A673 (cell line): Measurements from ENCODE around the gene KBTBD13. TPM values are rescaled to one million over a fixed set of nuclear protein-coding genes. Genes with fewer than 3 reads are reported as not detected.

Source experiments
- BruUV-seq: library from RNA; stranded (reverse); fragments of 400-500 nt; replicated peaks from 2 replicates; lab custom pipeline; 2021; lab: Mats Ljungman, UMichigan
- CTCF ChIA-PET: fragments of 300-600 bp; sonication (Branson Sonifier 250); formaldehyde crosslinking; loops from one replicate; lab custom pipeline; 2022; ENCODE audit warnings: antibody characterized with exemption; lab: Charles Lee
- POLR2A ChIA-PET: fragments of 300-600 bp; sonication (Branson Sonifier 250); formaldehyde crosslinking; loops from one replicate; lab custom pipeline; 2022; ENCODE audit warnings: antibody characterized with exemption; ENCODE audit not compliant: low non-redundant PET; lab: Charles Lee
- DNase-seq: peaks from one replicate; pipeline ENCODE4 v3.0.0-alpha.2; 2015; ENCODE audit warnings: low spot score
- H3K27ac ChIP-seq: fragments of 200-600 bp; sonication (generic); 2 replicates; pipeline ENCODE4 v1.5.1; 2016; ENCODE audit warnings: mixed run types, low read depth, mild to moderate bottlenecking, mixed read lengths, antibody characterized with exemption, low read length; ENCODE audit not compliant: poor library complexity, severe bottlenecking
- H3K27me3 ChIP-seq: fragments of 200-600 bp; sonication (generic); replicated peaks from 2 replicates; pipeline ENCODE4 v1.6.1; 2017; ENCODE audit warnings: mixed run types, low read depth, mild to moderate bottlenecking, mixed read lengths, antibody characterized with exemption, low read length; ENCODE audit not compliant: insufficient read depth, poor library complexity
- H3K36me3 ChIP-seq: fragments of 200-600 bp; sonication (generic); 2 replicates; pipeline ENCODE4 v1.6.1; 2016; ENCODE audit warnings: mixed run types, mild to moderate bottlenecking, mixed read lengths, antibody characterized with exemption, low read length; ENCODE audit not compliant: insufficient read depth, poor library complexity, severe bottlenecking
- H3K4me1 ChIP-seq: fragments of 200-600 bp; sonication (generic); 2 replicates; pipeline ENCODE4 v1.6.1; 2017; ENCODE audit warnings: mixed run types, mild to moderate bottlenecking, mixed read lengths, antibody characterized with exemption, low read length; ENCODE audit not compliant: insufficient read depth, poor library complexity, severe bottlenecking
- H3K4me3 ChIP-seq: fragments of 200-600 bp; sonication (generic); 2 replicates; pipeline ENCODE4 v1.5.1; 2016; ENCODE audit warnings: low read depth, mixed run types, mild to moderate bottlenecking, mixed read lengths, low read length; ENCODE audit not compliant: poor library complexity, severe bottlenecking
- H3K9me3 ChIP-seq: fragments of 200-600 bp; sonication (generic); 2 replicates; pipeline ENCODE4 v1.6.1; 2016; ENCODE audit warnings: mixed run types, low read depth, mild to moderate bottlenecking, mixed read lengths, antibody characterized with exemption, low read length; ENCODE audit not compliant: poor library complexity, severe bottlenecking
- EZH2 ChIP-seq: fragments of 200-600 bp; sonication (generic); IDR thresholded peaks from 2 replicates; pipeline ENCODE4 v1.6.1; 2017; ENCODE audit warnings: borderline replicate concordance, low read depth, mild to moderate bottlenecking, mixed read lengths, antibody characterized with exemption, low read length; ENCODE audit not compliant: poor library complexity, severe bottlenecking
- intact Hi-C: fragments of 100-400 bp; cut with micrococcal nuclease; formaldehyde crosslinking; loops from one replicate; pipeline ENCODE4 v1.10.0; 2022; ENCODE audit not compliant: unreplicated experiment
- total RNA-seq: library from RNA; stranded (reverse); gene quantifications from 2 replicates; pipeline ENCODE4 v1.2.3, GENCODE V29; 2021
- TF ChIP-seq, protein P1 (sequence below): fragments of 300-800, 200-600 bp; sonication (generic); conservative IDR thresholded peaks from 2 replicates; pipeline ENCODE4 v1.5.1; 2017; ENCODE audit warnings: low read depth, mild to moderate bottlenecking, antibody characterized with exemption, low read length, moderate library complexity, mixed read lengths

KBTBD13 gene
- total RNA-seq, 1 experiment from 2014 or later = not detected

DNA sequence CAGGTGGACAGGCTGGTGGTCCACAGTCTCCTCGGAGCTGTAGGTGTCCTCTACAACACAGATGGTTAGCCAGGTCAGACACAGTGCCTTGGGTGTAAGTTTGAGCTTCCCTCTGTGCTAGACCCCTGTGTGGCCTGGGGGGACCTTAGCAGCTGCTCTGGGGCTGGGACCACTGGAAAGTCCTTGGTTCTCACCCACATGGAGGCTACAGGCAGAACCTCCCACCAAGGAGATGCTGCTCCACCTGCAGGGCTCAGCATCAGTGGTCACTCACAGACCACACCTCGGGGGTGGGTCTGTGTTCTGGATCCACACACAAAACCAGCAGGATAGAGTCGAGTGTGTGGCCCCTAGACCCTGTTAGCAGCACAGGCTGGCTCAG is 17.2 kb upstream of the KBTBD13 start:
- DNase-seq = no peak
- TF ChIP-seq, protein P1, sequence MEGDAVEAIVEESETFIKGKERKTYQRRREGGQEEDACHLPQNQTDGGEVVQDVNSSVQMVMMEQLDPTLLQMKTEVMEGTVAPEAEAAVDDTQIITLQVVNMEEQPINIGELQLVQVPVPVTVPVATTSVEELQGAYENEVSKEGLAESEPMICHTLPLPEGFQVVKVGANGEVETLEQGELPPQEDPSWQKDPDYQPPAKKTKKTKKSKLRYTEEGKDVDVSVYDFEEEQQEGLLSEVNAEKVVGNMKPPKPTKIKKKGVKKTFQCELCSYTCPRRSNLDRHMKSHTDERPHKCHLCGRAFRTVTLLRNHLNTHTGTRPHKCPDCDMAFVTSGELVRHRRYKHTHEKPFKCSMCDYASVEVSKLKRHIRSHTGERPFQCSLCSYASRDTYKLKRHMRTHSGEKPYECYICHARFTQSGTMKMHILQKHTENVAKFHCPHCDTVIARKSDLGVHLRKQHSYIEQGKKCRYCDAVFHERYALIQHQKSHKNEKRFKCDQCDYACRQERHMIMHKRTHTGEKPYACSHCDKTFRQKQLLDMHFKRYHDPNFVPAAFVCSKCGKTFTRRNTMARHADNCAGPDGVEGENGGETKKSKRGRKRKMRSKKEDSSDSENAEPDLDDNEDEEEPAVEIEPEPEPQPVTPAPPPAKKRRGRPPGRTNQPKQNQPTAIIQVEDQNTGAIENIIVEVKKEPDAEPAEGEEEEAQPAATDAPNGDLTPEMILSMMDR = no peak
- no peak for TF ChIP-seq EZH2
- POLR2A ChIA-PET = interaction anchor here (0.8 kb wide), 1 partner anchor 28 kb away, joined by 3 read pairs; no protein-coding TSS in a partner anchor

DNA sequence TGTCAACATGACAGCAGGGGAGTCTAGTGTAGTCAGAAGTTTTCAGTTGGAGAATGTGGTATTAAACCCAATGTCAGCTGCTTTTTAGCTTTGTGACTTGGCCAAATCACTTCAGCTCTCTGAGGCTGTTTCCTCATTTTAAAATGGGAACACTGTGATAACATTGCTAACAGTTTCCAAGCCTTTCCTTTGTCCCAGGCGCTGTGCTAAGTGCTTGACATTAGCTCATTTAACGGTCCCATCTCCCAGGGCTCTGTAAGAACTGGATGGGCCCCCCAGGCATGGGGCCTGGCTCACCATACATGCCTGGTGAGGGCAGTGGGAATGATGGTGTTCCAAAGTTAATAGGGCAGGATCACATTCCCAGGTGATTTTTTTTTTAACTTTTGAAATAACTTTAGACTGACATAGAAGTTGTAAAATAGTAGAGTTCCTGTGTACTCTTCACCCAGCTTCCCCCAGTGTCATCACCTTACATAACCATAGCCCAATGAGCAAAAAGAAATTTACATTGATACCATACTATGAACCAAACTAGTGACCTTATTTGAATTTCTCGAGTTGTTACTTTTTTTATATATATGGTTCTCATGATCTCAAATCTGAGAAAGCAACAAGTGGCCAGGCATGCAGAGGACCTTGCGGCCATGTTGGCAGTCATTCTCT is 16.5 kb upstream of the KBTBD13 start:
- no peaks in the 10 kb centered on the region for H3K4me1 ChIP-seq
- H3K27ac ChIP-seq = no peak overlapping the region
- TF ChIP-seq, protein P1 = no peak
- no peak for TF ChIP-seq EZH2
- no peak overlapping the region for H3K4me3 ChIP-seq
- ChIA-PET CTCF (no interaction called here), POLR2A (interaction anchor here (0.8 kb wide), 1 partner anchor 29 kb away, joined by 3 read pairs; no protein-coding TSS in a partner anchor)
- no peaks in the 10 kb centered on the region for H3K27me3 ChIP-seq
- H3K9me3 ChIP-seq = no peaks in the 10 kb centered on the region
- no peak for DNase-seq
- BruUV-seq = no TSS peak
- no peaks in the 10 kb centered on the region for H3K36me3 ChIP-seq
- intact Hi-C loops = no loop called here

More for the DNA sequence above, 17.2 kb upstream of the KBTBD13 start:
- no peak overlapping the region for H3K4me3 ChIP-seq
- no peaks in the 10 kb centered on the region for H3K36me3 ChIP-seq
- H3K27me3 ChIP-seq = no peaks in the 10 kb centered on the region
- H3K4me1 ChIP-seq = no peaks in the 10 kb centered on the region
- CTCF ChIA-PET = no interaction called here
- intact Hi-C loops = no loop called here
- no peaks in the 10 kb centered on the region for H3K9me3 ChIP-seq
- H3K27ac ChIP-seq = no peak overlapping the region
- BruUV-seq = no TSS peak

DNA sequence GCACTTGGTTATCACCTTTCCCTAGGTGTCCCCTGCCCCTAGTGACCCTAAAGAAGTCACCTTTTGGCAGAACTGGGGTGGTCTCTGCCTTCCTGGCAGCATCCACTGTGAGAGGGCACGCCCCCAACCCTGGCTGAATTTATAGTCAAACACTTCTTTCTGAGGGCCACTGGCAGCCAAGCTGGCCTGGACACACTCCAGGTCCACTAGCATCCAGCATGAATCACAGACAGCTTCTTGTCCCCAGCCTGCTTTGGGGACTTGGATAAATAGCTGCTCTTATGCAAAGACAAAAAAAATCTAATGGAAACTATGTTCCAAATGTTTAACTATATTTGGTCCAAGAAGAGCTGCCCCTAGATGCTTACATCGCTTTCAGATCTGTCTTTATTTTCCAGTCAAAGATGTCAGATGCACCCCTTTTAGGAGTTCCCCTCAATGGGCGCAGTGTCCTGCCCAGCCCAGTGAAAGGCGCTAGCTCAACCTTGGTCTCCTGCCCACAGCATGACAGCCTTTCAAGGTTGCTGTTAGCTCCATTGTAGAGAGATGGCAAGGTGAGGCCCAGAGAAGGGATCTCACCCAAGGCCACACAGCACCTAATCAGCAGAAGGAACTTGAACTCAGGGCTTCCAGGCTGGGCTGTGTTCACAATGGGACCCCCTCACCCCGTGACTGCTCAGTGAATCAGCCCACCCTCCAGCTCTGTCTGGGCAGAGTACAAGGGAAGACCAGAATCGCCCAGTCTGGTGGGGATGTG is 15.7 kb upstream of the KBTBD13 start:
- no TSS peak for BruUV-seq
- POLR2A ChIA-PET = no interaction called here
- no peaks in the 10 kb centered on the region for H3K36me3 ChIP-seq

More for the DNA sequence above, 15.7 kb upstream of the KBTBD13 start:
- no peak overlapping the region for H3K4me3 ChIP-seq
- no peaks in the 10 kb centered on the region for H3K27me3 ChIP-seq
- CTCF ChIA-PET = no interaction called here
- TF ChIP-seq, protein P1 = no peak
- no peak for TF ChIP-seq EZH2
- no peak overlapping the region for H3K27ac ChIP-seq
- no peak for DNase-seq
- H3K4me1 ChIP-seq = no peaks in the 10 kb centered on the region
- H3K9me3 ChIP-seq = no peaks in the 10 kb centered on the region
- intact Hi-C loops = no loop called here
